Mesodermal cell (in vitro differentiated cells): ENCODE data around the gene GTF2IRD1.
"Not testable (repeated sequence)": the region's sequence is repeated elsewhere in the genome, so short reads cannot be mapped to it uniquely, and the experiment has no call there.

Experiments
- H3K27ac ChIP-seq: 2 replicates; pipeline ENCODE4 v1.7.0; 2013; ENCODE audit warnings: mild to moderate bottlenecking, low read depth, low read length, moderate library complexity; ENCODE audit not compliant: severe bottlenecking
- H3K36me3 ChIP-seq: 2 replicates; pipeline ENCODE4 v1.7.1; 2013; ENCODE audit warnings: mild to moderate bottlenecking, low read length, moderate library complexity; ENCODE audit not compliant: control insufficient read depth, insufficient read depth
- H3K4me1 ChIP-seq: one replicate; pipeline ENCODE4 v1.7.1; 2013; ENCODE audit warnings: mild to moderate bottlenecking, low read length; ENCODE audit not compliant: insufficient read depth, control insufficient read depth, poor library complexity, severe bottlenecking
- H3K4me3 ChIP-seq: 2 replicates; pipeline ENCODE4 v1.7.0; 2013; ENCODE audit warnings: low read length, control low read depth, mild to moderate bottlenecking; ENCODE audit not compliant: insufficient read depth, poor library complexity, severe bottlenecking; ENCODE audit errors: extremely low read depth
- H3K9me3 ChIP-seq: 2 replicates; pipeline ENCODE4 v1.7.1; 2013; ENCODE audit warnings: mild to moderate bottlenecking, low read length, moderate library complexity; ENCODE audit not compliant: control insufficient read depth
- WGBS, 2 experiments: methylation state at CpG; one replicate each; pipeline ENCODE4 v1.1.5; 2013; ENCODE audit warnings: missing lambda C conversion rate in 2 of 2; ENCODE audit not compliant: insufficient coverage in 2 of 2; 5-methylcytosine and 5-hydroxymethylcytosine counted together

The GTF2IRD1 gene

GRCh38 chr7:74518654-74519053 is 64.9 kb downstream of the GTF2IRD1 start:
- Histone ChIP-seq H3K9me3 (peaks cover 12% of the 10 kb centered on the region), H3K4me1 (no peaks in the 10 kb centered on the region), H3K27ac (no peak overlapping the region), H3K36me3 (peaks cover 87% of the 10 kb centered on the region), H3K4me3 (no peak overlapping the region)
- WGBS, 2 experiments = 90 to 100% methylated on average over 2 of the region's 2 CpGs

- H3K9me3 ChIP-seq = peaks cover 12% of the 10 kb centered on the region
- 98% methylated on average over 11 to 13 of the region's 14 CpGs for WGBS, 2 experiments
- H3K27ac ChIP-seq = no peak overlapping the region
- no peaks in the 10 kb centered on the region for H3K4me1 ChIP-seq
- H3K36me3 ChIP-seq = peaks cover 87% of the 10 kb centered on the region
- no peak overlapping the region for H3K4me3 ChIP-seq
Measured at GRCh38 chr7:74519395-74519794, 65.7 kb downstream of the GTF2IRD1 start.

GRCh38 chr7:74521855-74522254 is 68.1 kb downstream of the GTF2IRD1 start:
- WGBS, 2 experiments = 95 to 98% methylated on average over 8 of the region's 10 CpGs
- H3K9me3 ChIP-seq = peaks cover 12% of the 10 kb centered on the region
- no peak overlapping the region for H3K27ac ChIP-seq
- no peak overlapping the region for H3K4me3 ChIP-seq
- H3K36me3 ChIP-seq = peaks cover 92% of the 10 kb centered on the region
- no peaks in the 10 kb centered on the region for H3K4me1 ChIP-seq

GRCh38 chr7:74522281-74522905 is 68.7 kb downstream of the GTF2IRD1 start:
- Histone ChIP-seq H3K4me1 (no peaks in the 10 kb centered on the region), H3K4me3 (no peak overlapping the region), H3K27ac (no peak overlapping the region), H3K9me3 (peaks cover 12% of the 10 kb centered on the region), H3K36me3 (peaks cover 91% of the 10 kb centered on the region)
- WGBS, 2 experiments = 100% methylated on average over 1 of the region's 1 CpG; no CpG with 5 or more reads in 1 of the 2 experiments

- Histone ChIP-seq H3K36me3 (peaks cover 85% of the 10 kb centered on the region), H3K27ac (no peak overlapping the region), H3K4me3 (no peak overlapping the region), H3K9me3 (peaks cover 12% of the 10 kb centered on the region), H3K4me1 (no peaks in the 10 kb centered on the region)
- 85 to 98% methylated on average over 2 to 4 of the region's 4 CpGs for WGBS, 2 experiments
Measured at GRCh38 chr7:74523015-74523414, 69.3 kb downstream of the GTF2IRD1 start.

- 90 to 98% methylated on average over 6 of the region's 6 CpGs for WGBS, 2 experiments
Measured at GRCh38 chr7:74525140-74525539, 71.4 kb downstream of the GTF2IRD1 start.

GRCh38 chr7:74525881-74526280 is 72.2 kb downstream of the GTF2IRD1 start:
- 85 to 87% methylated on average over 5 to 6 of the region's 7 CpGs for WGBS, 2 experiments
- H3K27ac ChIP-seq = no peak overlapping the region
- H3K4me3 ChIP-seq = no peak overlapping the region
- no peaks in the 10 kb centered on the region for H3K4me1 ChIP-seq
- H3K36me3 ChIP-seq = peaks cover 79% of the 10 kb centered on the region
- H3K9me3 ChIP-seq = peaks cover 5% of the 10 kb centered on the region

More at GRCh38 chr7:74525140-74525539, 71.4 kb downstream of the GTF2IRD1 start:
- H3K9me3 ChIP-seq = peaks cover 9% of the 10 kb centered on the region
- peaks cover 79% of the 10 kb centered on the region for H3K36me3 ChIP-seq
- H3K4me1 ChIP-seq = no peaks in the 10 kb centered on the region
- no peak overlapping the region for H3K27ac ChIP-seq
- no peak overlapping the region for H3K4me3 ChIP-seq

- H3K27ac ChIP-seq = no peak overlapping the region
- no peak overlapping the region for H3K4me3 ChIP-seq
- H3K36me3 ChIP-seq = peaks cover 79% of the 10 kb centered on the region
- H3K9me3 ChIP-seq = no peaks in the 10 kb centered on the region
- WGBS, 2 experiments = 89 to 96% methylated on average over 8 of the region's 8 CpGs
- H3K4me1 ChIP-seq = no peaks in the 10 kb centered on the region
Measured at GRCh38 chr7:74526780-74527179, 73.1 kb downstream of the GTF2IRD1 start.

GRCh38 chr7:74527842-74528241 is 74.1 kb downstream of the GTF2IRD1 start:
- H3K36me3 ChIP-seq = peaks cover 79% of the 10 kb centered on the region
- H3K4me1 ChIP-seq = no peaks in the 10 kb centered on the region
- H3K9me3 ChIP-seq = no peaks in the 10 kb centered on the region
- WGBS, 2 experiments = 90 to 91% methylated on average over 5 to 7 of the region's 7 CpGs
- no peak overlapping the region for H3K4me3 ChIP-seq
- no peak overlapping the region for H3K27ac ChIP-seq

- H3K9me3 ChIP-seq, H3K4me3 ChIP-seq, H3K4me1 ChIP-seq, H3K27ac ChIP-seq: not testable (repeated sequence)
- WGBS, 2 experiments = 86 to 88% methylated on average over 6 to 7 of the region's 7 CpGs
- peaks cover 80% of the 10 kb centered on the region for H3K36me3 ChIP-seq
Measured at GRCh38 chr7:74528773-74529172, 75.1 kb downstream of the GTF2IRD1 start.

GRCh38 chr7:74535951-74536356 is 82.2 kb downstream of the GTF2IRD1 start:
- Histone ChIP-seq H3K4me1 (no peaks in the 10 kb centered on the region), H3K36me3 (peaks cover 51% of the 10 kb centered on the region), H3K4me3 (no peak overlapping the region), H3K9me3 (no peaks in the 10 kb centered on the region), H3K27ac (no peak overlapping the region)
- WGBS, 2 experiments = 80 to 84% methylated on average over 7 to 12 of the region's 13 CpGs
